Suprapubic skin (tissue), 4 donors: ENCODE data around the gene SLC35E3. TPM values are rescaled to one million over a fixed set of nuclear protein-coding genes. Genes with fewer than 3 reads are reported as not detected.

Experiments
- DNase-seq, 2 donors: peaks; one replicate each; pipeline ENCODE4 v3.0.0-alpha.2; 2019; ENCODE audit warnings: low spot score in 2 of 2
- H3K27ac ChIP-seq: fragments of 200-600 bp; sonication (generic); one replicate; pipeline ENCODE4 v1.5.1; 2019
- H3K27me3 ChIP-seq: fragments of 200-600 bp; sonication (generic); one replicate; pipeline ENCODE4 v1.5.1; 2019
- H3K36me3 ChIP-seq: fragments of 200-600 bp; sonication (generic); one replicate; pipeline ENCODE4 v1.5.1; 2019
- H3K4me1 ChIP-seq: fragments of 200-600 bp; sonication (generic); one replicate; pipeline ENCODE4 v1.5.1; 2019
- H3K4me3 ChIP-seq: fragments of 200-600 bp; sonication (generic); one replicate; pipeline ENCODE4 v1.5.1; 2019; ENCODE audit warnings: mild to moderate bottlenecking
- H3K9me3 ChIP-seq: fragments of 200-600 bp; sonication (generic); one replicate; pipeline ENCODE4 v1.5.1; 2019
- EP300 ChIP-seq: sonication (generic); formaldehyde crosslinking; IDR thresholded peaks from one replicate; pipeline ENCODE4 v1.6.1; 2017; ENCODE audit warnings: antibody characterized with exemption
- POLR2A ChIP-seq, 2 donors: fragments of 450-650 bp; IDR thresholded peaks; one replicate each; pipeline ENCODE4 v1.6.1; 2017; ENCODE audit warnings: antibody characterized with exemption in 2 of 2, mild to moderate bottlenecking in 2 of 2, moderate library complexity in 2 of 2
- POLR2AphosphoS5 ChIP-seq, 3 donors: sonication (generic); formaldehyde crosslinking; IDR thresholded peaks; one replicate each; pipeline ENCODE4 v1.6.1; 2017; ENCODE audit warnings: antibody characterized with exemption in 3 of 3
- WGBS: methylation state at CpG from one replicate; pipeline ENCODE4 v1.1.5; 2018; 5-methylcytosine and 5-hydroxymethylcytosine counted together
- total RNA-seq, 4 donors: library from RNA; depleted of rRNA; stranded (reverse); fragments of >200 nt; gene quantifications; one replicate each; pipeline ENCODE4 v1.1.0, GENCODE V29; 2016
- TF ChIP-seq, protein P1 (sequence below), 2 donors: fragments of 200-600 bp in 1 of 2; fragments of 450-650 bp in 1 of 2; sonication (generic) in 1 of 2; IDR thresholded peaks; one replicate each; pipeline ENCODE4 v1.5.1; 2016 to 2019; ENCODE audit warnings: antibody characterized with exemption in 2 of 2, mild to moderate bottlenecking in 1 of 2, moderate library complexity in 1 of 2

SLC35E3 gene
- total RNA-seq, 4 donors from 2014 or later: 3.6 to 17.0 (median 9.7) TPM

GRCh38 chr12:68789144-68789878 lies 43.3 kb downstream of the SLC35E3 start:
- TF ChIP-seq, protein P1, sequence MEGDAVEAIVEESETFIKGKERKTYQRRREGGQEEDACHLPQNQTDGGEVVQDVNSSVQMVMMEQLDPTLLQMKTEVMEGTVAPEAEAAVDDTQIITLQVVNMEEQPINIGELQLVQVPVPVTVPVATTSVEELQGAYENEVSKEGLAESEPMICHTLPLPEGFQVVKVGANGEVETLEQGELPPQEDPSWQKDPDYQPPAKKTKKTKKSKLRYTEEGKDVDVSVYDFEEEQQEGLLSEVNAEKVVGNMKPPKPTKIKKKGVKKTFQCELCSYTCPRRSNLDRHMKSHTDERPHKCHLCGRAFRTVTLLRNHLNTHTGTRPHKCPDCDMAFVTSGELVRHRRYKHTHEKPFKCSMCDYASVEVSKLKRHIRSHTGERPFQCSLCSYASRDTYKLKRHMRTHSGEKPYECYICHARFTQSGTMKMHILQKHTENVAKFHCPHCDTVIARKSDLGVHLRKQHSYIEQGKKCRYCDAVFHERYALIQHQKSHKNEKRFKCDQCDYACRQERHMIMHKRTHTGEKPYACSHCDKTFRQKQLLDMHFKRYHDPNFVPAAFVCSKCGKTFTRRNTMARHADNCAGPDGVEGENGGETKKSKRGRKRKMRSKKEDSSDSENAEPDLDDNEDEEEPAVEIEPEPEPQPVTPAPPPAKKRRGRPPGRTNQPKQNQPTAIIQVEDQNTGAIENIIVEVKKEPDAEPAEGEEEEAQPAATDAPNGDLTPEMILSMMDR (IDR thresholded peaks at IDR 0.05): no peak
- TF ChIP-seq POLR2AphosphoS5 (IDR thresholded peaks at IDR 0.05): no peak
- no peak for TF ChIP-seq POLR2A (IDR thresholded peaks at IDR 0.05)
- no peak for TF ChIP-seq EP300

GRCh38 chr12:68790081-68790951 lies 44.3 kb downstream of the SLC35E3 start:
- H3K36me3 ChIP-seq: no peaks in the 10 kb centered on the region
- TF ChIP-seq EP300: no peak
- TF ChIP-seq POLR2AphosphoS5 (IDR thresholded peaks at IDR 0.05): no peak
- TF ChIP-seq, protein P1 (IDR thresholded peaks at IDR 0.05): no peak
- no peak for TF ChIP-seq POLR2A (IDR thresholded peaks at IDR 0.05)
- peaks cover 27% of the 10 kb centered on the region for H3K4me1 ChIP-seq
- H3K9me3 ChIP-seq: no peaks in the 10 kb centered on the region
- WGBS: 93% methylated on average over 13 of the region's 13 CpGs
- no peak overlapping the region for H3K27ac ChIP-seq
- H3K4me3 ChIP-seq: no peak overlapping the region
- no peak for DNase-seq
- H3K27me3 ChIP-seq: no peaks in the 10 kb centered on the region

More at GRCh38 chr12:68789144-68789878, 43.3 kb downstream of the SLC35E3 start:
- no peak overlapping the region for H3K27ac ChIP-seq
- H3K9me3 ChIP-seq: no peaks in the 10 kb centered on the region
- H3K36me3 ChIP-seq: no peaks in the 10 kb centered on the region
- H3K4me3 ChIP-seq: no peak overlapping the region
- peaks cover 27% of the 10 kb centered on the region for H3K4me1 ChIP-seq
- WGBS: 94% methylated on average over 14 of the region's 14 CpGs
- no peaks in the 10 kb centered on the region for H3K27me3 ChIP-seq
- no peak for DNase-seq

DNA sequence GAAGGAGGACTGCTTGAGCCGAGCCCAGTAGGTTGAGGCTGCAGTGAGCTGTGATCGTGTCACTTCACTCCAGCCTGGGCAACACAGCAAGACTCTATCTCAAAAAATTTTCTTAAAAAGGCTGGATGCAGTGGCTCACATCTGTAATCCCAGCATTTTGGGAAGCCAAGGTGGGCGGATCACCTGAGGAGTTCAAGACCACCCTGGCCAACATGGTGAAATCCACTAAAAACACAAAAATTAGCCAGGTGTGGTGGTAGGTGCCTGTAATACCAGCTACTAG lies 44.9 kb downstream of the SLC35E3 start:
- H3K27me3 ChIP-seq: no peaks in the 10 kb centered on the region
- no peak for DNase-seq
- peaks cover 22% of the 10 kb centered on the region for H3K4me1 ChIP-seq
- WGBS: 62% methylated on average over 3 of the region's 3 CpGs
- no peaks in the 10 kb centered on the region for H3K9me3 ChIP-seq
- TF ChIP-seq, protein P1 (IDR thresholded peaks at IDR 0.05): no peak
- no peaks in the 10 kb centered on the region for H3K36me3 ChIP-seq
- no peak overlapping the region for H3K27ac ChIP-seq
- no peak overlapping the region for H3K4me3 ChIP-seq

- Histone ChIP-seq H3K4me3 (no peak overlapping the region), H3K36me3 (no peaks in the 10 kb centered on the region), H3K27ac (no peak overlapping the region), H3K4me1 (peaks cover 11% of the 10 kb centered on the region), H3K27me3 (no peaks in the 10 kb centered on the region), H3K9me3 (no peaks in the 10 kb centered on the region)
- TF ChIP-seq POLR2A (IDR thresholded peaks at IDR 0.05): no peak
- no peak for TF ChIP-seq POLR2AphosphoS5 (IDR thresholded peaks at IDR 0.05)
- TF ChIP-seq, protein P1 (IDR thresholded peaks at IDR 0.05): no peak
- no peak for TF ChIP-seq EP300
- 83% methylated on average over 2 of the region's 2 CpGs for WGBS
- DNase-seq: no peak
Observed at GRCh38 chr12:68791897-68792481, 46.0 kb downstream of the SLC35E3 start.

DNA sequence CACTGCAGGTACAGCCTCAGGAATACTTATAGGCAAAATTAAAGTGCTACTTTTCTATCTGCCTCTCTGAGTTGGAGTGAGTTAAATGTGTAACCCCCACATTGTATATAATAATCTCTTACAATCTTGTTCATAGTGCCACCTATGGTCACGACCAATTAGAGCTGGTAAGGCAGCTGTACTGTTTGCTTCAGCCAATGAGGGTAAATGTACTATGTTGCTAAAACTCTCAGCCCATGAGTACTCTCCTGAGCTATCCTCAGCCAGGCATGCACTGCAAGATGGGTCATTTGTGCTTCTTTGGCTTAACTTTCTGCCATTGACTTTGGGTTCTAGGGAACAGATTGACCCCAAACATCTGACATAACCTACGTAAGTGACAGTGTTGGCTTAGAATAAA lies 47.0 kb downstream of the SLC35E3 start:
- Histone ChIP-seq H3K4me3 (no peak overlapping the region), H3K4me1 (peaks cover 2% of the 10 kb centered on the region), H3K9me3 (no peaks in the 10 kb centered on the region), H3K36me3 (no peaks in the 10 kb centered on the region), H3K27me3 (no peaks in the 10 kb centered on the region), H3K27ac (no peak overlapping the region)
- DNase-seq: no peak
- TF ChIP-seq POLR2A (IDR thresholded peaks at IDR 0.05): no peak
- no peak for TF ChIP-seq POLR2AphosphoS5 (IDR thresholded peaks at IDR 0.05)
- no peak for TF ChIP-seq EP300
- TF ChIP-seq, protein P1 (IDR thresholded peaks at IDR 0.05): no peak
- WGBS: 90% methylated on average over 2 of the region's 2 CpGs
